HepG2 (cell line): Measurements from ENCODE around the gene CIAO2B. TPM values are rescaled to one million over a fixed set of nuclear protein-coding genes. Genes with fewer than 3 reads are reported as not detected.

ENCODE experiments used
- ADNP ChIP-seq: sonication (generic); formaldehyde crosslinking; IDR thresholded peaks from 2 replicates; pipeline ENCODE4 v1.4.0; 2020; ENCODE audit warnings: missing genetic modification reagents
- EZH2 ChIP-seq: conservative IDR thresholded peaks from 2 replicates; pipeline ENCODE4 v1.6.1; 2012; ENCODE audit warnings: mild to moderate bottlenecking, low read depth, low read length, moderate library complexity
- IRX3 ChIP-seq: sonication (generic); formaldehyde crosslinking; IDR thresholded peaks from 2 replicates; pipeline ENCODE4 v1.8.1; 2023; ENCODE audit warnings: mild to moderate bottlenecking, low read depth, missing genetic modification reagents, borderline replicate concordance
- ISL2 ChIP-seq: sonication (generic); formaldehyde crosslinking; IDR thresholded peaks from 2 replicates; pipeline ENCODE4 v1.5.0; 2020; ENCODE audit warnings: missing genetic modification reagents
- KDM2A ChIP-seq: sonication (generic); formaldehyde crosslinking; IDR thresholded peaks from 2 replicates; pipeline ENCODE4 v1.4.0; 2020; ENCODE audit warnings: low read depth, missing genetic modification reagents, borderline replicate concordance
- NFYC ChIP-seq: IDR thresholded peaks from 2 replicates; pipeline ENCODE4 v1.6.1; 2016; ENCODE audit warnings: missing genetic modification reagents, missing compliant biosample characterization
- PAWR ChIP-seq: sonication (generic); formaldehyde crosslinking; IDR thresholded peaks from 2 replicates; pipeline ENCODE4 v1.4.0; 2020; ENCODE audit warnings: missing genetic modification reagents, mild to moderate bottlenecking, borderline replicate concordance
- ZFAT ChIP-seq: sonication (generic); formaldehyde crosslinking; conservative IDR thresholded peaks from 2 replicates; pipeline ENCODE4 v1.8.1; 2023; ENCODE audit warnings: missing genetic modification reagents, inconsistent platforms
- polyA plus RNA-seq, 8 experiments: library from polyadenylated mRNA; depleted of rRNA in 3 of 8; stranded (reverse) in 7 of 8; unstranded in 1 of 8; fragments of >200 nt; fragmentation: Illumina TruSeq in 4 of 8; extraction: Trizol in 4 of 8; gene quantifications; 2 replicates each; pipeline versions ENCODE4 v1.2.1 to v1.2.3, GENCODE V29; 2011 to 2016; ENCODE audit warnings: low read depth in 4 of 8, missing spikeins in 1 of 8, mixed read lengths in 1 of 8; ENCODE audit not compliant: insufficient read depth in 1 of 8
- total RNA-seq, 5 experiments: library from RNA; depleted of rRNA; stranded (reverse); fragments of >200 nt; fragmentation: Illumina TruSeq; extraction: Trizol; gene quantifications; 2 replicates each; pipeline ENCODE4 v1.2.3, GENCODE V29; 2016; ENCODE audit warnings: low read depth in 1 of 5
- TF ChIP-seq, protein P1 (sequence below): sonication (generic); formaldehyde crosslinking; IDR thresholded peaks from 2 replicates; pipeline ENCODE4 v1.5.0; 2020; ENCODE audit warnings: mild to moderate bottlenecking, missing genetic modification reagents
- TF ChIP-seq, protein P2 (sequence below): sonication (generic); formaldehyde crosslinking; IDR thresholded peaks from 2 replicates; pipeline ENCODE4 v1.4.0; 2020; ENCODE audit warnings: mild to moderate bottlenecking, missing genetic modification reagents, borderline replicate concordance
- TF ChIP-seq, protein P3 (sequence below): sonication (generic); formaldehyde crosslinking; IDR thresholded peaks from 2 replicates; pipeline ENCODE4 v1.4.0; 2020; ENCODE audit warnings: missing genetic modification reagents, mild to moderate bottlenecking, borderline replicate concordance
- TF ChIP-seq, protein P4 (sequence below): sonication (generic); formaldehyde crosslinking; IDR thresholded peaks from 2 replicates; pipeline ENCODE4 v1.4.0; 2020; ENCODE audit warnings: mild to moderate bottlenecking, low read depth, missing genetic modification reagents

CIAO2B gene
- total and polyA plus RNA-seq, 2 of the 13 experiments (the other 11 are each of a cell fraction or from before 2014, with no cell fraction given), result 157 to 293 TPM

DNA sequence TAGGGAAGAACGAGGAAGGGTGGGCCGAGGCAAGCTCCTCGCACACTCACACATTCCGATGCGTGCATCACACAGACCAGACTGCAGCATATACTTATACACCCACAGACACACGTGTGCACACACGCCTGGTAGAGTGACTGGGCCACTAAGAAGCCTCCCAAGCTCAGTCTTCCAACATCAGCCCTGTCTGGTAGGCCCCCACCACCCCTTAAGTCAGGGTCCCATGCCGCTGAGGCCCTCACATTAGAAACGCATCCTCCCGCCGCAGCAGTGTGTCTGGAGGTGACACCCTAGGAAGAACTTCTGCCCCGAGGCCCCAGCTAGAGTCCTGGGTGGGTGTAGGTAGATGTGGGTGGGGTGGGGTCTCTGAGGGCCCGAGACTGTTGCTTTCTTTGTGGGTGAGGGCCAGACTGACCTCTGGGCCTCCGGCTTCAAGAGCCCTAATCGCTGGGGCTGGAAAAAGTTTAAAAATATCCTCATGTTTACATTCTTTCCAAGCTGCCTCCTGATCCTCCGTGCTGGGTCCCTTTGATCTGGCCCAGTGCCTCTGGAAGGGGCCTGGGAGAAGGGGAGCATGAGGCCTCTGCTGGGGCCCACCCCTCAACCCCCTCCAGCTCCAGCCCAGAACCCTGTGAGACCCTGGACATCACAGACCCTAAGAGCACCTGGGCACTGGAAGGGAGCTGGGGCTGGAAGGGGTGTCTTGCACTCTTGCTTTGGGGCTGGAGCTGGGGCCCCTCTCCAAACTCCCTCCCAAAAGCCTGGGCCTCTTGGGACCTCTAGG, 29.2 kb downstream of the CIAO2B start (continued):
- TF ChIP-seq, protein P1, sequence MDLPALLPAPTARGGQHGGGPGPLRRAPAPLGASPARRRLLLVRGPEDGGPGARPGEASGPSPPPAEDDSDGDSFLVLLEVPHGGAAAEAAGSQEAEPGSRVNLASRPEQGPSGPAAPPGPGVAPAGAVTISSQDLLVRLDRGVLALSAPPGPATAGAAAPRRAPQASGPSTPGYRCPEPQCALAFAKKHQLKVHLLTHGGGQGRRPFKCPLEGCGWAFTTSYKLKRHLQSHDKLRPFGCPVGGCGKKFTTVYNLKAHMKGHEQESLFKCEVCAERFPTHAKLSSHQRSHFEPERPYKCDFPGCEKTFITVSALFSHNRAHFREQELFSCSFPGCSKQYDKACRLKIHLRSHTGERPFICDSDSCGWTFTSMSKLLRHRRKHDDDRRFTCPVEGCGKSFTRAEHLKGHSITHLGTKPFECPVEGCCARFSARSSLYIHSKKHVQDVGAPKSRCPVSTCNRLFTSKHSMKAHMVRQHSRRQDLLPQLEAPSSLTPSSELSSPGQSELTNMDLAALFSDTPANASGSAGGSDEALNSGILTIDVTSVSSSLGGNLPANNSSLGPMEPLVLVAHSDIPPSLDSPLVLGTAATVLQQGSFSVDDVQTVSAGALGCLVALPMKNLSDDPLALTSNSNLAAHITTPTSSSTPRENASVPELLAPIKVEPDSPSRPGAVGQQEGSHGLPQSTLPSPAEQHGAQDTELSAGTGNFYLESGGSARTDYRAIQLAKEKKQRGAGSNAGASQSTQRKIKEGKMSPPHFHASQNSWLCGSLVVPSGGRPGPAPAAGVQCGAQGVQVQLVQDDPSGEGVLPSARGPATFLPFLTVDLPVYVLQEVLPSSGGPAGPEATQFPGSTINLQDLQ (CRISPR knock-in tag), result 0 out of 2 replicates have a peak, but pooled peaks have one; percentile 40
- TF ChIP-seq ZFAT, result no peak
- TF ChIP-seq PAWR, result no peak
- TF ChIP-seq, protein P2, sequence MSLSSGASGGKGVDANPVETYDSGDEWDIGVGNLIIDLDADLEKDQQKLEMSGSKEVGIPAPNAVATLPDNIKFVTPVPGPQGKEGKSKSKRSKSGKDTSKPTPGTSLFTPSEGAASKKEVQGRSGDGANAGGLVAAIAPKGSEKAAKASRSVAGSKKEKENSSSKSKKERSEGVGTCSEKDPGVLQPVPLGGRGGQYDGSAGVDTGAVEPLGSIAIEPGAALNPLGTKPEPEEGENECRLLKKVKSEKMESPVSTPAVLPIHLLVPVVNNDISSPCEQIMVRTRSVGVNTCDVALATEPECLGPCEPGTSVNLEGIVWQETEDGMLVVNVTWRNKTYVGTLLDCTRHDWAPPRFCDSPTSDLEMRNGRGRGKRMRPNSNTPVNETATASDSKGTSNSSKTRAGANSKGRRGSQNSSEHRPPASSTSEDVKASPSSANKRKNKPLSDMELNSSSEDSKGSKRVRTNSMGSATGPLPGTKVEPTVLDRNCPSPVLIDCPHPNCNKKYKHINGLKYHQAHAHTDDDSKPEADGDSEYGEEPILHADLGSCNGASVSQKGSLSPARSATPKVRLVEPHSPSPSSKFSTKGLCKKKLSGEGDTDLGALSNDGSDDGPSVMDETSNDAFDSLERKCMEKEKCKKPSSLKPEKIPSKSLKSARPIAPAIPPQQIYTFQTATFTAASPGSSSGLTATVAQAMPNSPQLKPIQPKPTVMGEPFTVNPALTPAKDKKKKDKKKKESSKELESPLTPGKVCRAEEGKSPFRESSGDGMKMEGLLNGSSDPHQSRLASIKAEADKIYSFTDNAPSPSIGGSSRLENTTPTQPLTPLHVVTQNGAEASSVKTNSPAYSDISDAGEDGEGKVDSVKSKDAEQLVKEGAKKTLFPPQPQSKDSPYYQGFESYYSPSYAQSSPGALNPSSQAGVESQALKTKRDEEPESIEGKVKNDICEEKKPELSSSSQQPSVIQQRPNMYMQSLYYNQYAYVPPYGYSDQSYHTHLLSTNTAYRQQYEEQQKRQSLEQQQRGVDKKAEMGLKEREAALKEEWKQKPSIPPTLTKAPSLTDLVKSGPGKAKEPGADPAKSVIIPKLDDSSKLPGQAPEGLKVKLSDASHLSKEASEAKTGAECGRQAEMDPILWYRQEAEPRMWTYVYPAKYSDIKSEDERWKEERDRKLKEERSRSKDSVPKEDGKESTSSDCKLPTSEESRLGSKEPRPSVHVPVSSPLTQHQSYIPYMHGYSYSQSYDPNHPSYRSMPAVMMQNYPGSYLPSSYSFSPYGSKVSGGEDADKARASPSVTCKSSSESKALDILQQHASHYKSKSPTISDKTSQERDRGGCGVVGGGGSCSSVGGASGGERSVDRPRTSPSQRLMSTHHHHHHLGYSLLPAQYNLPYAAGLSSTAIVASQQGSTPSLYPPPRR (CRISPR knock-in tag), result peak; percentile 66; the same call in 1 of the 2 replicates
- TF ChIP-seq, protein P3, sequence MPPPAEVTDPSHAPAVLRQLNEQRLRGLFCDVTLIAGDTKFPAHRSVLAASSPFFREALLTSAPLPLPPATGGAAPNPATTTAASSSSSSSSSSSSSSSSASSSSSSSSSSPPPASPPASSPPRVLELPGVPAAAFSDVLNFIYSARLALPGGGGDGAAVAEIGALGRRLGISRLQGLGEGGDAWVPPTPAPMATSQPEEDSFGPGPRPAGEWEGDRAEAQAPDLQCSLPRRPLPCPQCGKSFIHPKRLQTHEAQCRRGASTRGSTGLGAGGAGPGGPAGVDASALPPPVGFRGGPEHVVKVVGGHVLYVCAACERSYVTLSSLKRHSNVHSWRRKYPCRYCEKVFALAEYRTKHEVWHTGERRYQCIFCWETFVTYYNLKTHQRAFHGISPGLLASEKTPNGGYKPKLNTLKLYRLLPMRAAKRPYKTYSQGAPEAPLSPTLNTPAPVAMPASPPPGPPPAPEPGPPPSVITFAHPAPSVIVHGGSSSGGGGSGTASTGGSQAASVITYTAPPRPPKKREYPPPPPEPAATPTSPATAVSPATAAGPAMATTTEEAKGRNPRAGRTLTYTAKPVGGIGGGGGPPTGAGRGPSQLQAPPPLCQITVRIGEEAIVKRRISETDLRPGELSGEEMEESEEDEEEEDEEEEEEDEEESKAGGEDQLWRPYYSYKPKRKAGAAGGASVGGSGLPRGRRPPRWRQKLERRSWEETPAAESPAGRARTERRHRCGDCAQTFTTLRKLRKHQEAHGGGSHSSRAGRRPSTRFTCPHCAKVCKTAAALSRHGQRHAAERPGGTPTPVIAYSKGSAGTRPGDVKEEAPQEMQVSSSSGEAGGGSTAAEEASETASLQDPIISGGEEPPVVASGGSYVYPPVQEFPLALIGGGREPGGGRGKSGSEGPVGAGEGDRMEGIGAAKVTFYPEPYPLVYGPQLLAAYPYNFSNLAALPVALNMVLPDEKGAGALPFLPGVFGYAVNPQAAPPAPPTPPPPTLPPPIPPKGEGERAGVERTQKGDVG (CRISPR knock-in tag), result no peak; the same call in 1 of the 2 replicates
- TF ChIP-seq EZH2, result no peak
- TF ChIP-seq ADNP (CRISPR knock-in tag), result 0 out of 2 replicates have a peak, but pooled peaks have one; percentile 12
- TF ChIP-seq IRX3 (CRISPR knock-in tag), result no peak
- TF ChIP-seq, protein P4, sequence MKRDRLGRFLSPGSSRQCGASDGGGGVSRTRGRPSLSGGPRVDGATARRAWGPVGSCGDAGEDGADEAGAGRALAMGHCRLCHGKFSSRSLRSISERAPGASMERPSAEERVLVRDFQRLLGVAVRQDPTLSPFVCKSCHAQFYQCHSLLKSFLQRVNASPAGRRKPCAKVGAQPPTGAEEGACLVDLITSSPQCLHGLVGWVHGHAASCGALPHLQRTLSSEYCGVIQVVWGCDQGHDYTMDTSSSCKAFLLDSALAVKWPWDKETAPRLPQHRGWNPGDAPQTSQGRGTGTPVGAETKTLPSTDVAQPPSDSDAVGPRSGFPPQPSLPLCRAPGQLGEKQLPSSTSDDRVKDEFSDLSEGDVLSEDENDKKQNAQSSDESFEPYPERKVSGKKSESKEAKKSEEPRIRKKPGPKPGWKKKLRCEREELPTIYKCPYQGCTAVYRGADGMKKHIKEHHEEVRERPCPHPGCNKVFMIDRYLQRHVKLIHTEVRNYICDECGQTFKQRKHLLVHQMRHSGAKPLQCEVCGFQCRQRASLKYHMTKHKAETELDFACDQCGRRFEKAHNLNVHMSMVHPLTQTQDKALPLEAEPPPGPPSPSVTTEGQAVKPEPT (CRISPR knock-in tag), result no peak
- TF ChIP-seq ISL2, result peak; percentile 93
- TF ChIP-seq KDM2A (CRISPR knock-in tag), result peak; percentile 61; the same call in 1 of the 2 replicates
- no peak for TF ChIP-seq NFYC (CRISPR knock-in tag)
